ENCODE results near the gene PTPRN2.

GRCh38 chr7:158489462-158490155 lies 98.0 kb downstream of the PTPRN2 start:
- TF ChIP-seq CTCF (IDR thresholded peaks at IDR 0.05 in 2 of 3, conservative IDR thresholded peaks at IDR 0.05 in 1 of 3; ENCODE audit: borderline replicate concordance in 1 of 3, insufficient read depth in 1 of 3, low read depth in 2 of 3, low read length in 2 of 3): no peak
- no peak for TF ChIP-seq SP1 (IDR thresholded peaks at IDR 0.05; ENCODE audit: low read depth)
- no peak for TF ChIP-seq POLR2A (IDR thresholded peaks at IDR 0.05; ENCODE audit: borderline replicate concordance, extremely low read depth, insufficient read depth, insufficient read length)
- no peak for TF ChIP-seq RAD21 (IDR thresholded peaks at IDR 0.05; ENCODE audit: low read depth)
- no peak for TF ChIP-seq EZH2 (IDR thresholded peaks at IDR 0.05)
- TF ChIP-seq CEBPB (IDR thresholded peaks at IDR 0.05; ENCODE audit: low read depth): no peak
